Omental fat pad (tissue), 4 donors: ENCODE measurements around the gene ANKHD1. TPM values are rescaled to one million over a fixed set of nuclear protein-coding genes. Genes with fewer than 3 reads are reported as not detected.
"Not testable (repeated sequence)": the region's sequence is repeated elsewhere in the genome, so short reads cannot be mapped to it uniquely, and the experiment has no call there.

Source experiments
- ATAC-seq: fragments of 150-250 bp; one replicate; pipeline ENCODE4 v1.9.1; 2016; ENCODE audit warnings: mild to moderate bottlenecking, moderate library complexity; ENCODE audit not compliant: low FRiP score
- DNase-seq: peaks from one replicate; pipeline ENCODE4 v3.0.0-alpha.2; 2019; ENCODE audit warnings: low spot score
- total RNA-seq, 4 donors: library from RNA; depleted of rRNA; stranded (reverse); fragments of >200 nt; gene quantifications; one replicate each; pipeline ENCODE4 v1.1.0, GENCODE V29; 2016
- TF ChIP-seq, protein P1 (sequence below), 3 donors: fragments of 450-650 bp; IDR thresholded peaks; one replicate each; pipeline ENCODE4 v1.5.1; 2016 to 2017; ENCODE audit warnings: antibody characterized with exemption in 3 of 3, mild to moderate bottlenecking in 3 of 3, moderate library complexity in 2 of 3

ANKHD1 gene
- total RNA-seq, 4 donors from 2014 or later: 80.0 to 149 (median 103) TPM

DNA sequence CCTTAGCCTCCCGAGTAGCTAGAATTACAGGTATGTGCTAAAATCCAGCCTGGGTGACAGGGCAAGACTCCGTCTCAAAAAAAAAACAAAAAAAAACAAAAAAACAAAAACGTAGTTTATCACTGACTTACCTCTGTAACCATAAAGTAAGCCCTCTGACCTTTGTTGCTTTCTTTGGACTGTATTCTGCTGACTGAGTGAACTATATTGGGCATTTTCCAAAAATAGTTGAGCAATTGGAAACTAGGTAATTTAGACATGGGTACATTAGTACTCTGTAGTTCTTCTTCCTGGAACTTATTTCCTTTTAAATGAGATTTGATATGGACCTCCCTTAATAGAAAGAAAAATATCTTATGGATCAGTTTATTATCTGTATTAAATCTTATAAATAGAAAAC is 66.6 kb downstream of the ANKHD1 start:
- DNase-seq (no peak), ATAC-seq (peak; percentile 83)
- TF ChIP-seq, protein P1, sequence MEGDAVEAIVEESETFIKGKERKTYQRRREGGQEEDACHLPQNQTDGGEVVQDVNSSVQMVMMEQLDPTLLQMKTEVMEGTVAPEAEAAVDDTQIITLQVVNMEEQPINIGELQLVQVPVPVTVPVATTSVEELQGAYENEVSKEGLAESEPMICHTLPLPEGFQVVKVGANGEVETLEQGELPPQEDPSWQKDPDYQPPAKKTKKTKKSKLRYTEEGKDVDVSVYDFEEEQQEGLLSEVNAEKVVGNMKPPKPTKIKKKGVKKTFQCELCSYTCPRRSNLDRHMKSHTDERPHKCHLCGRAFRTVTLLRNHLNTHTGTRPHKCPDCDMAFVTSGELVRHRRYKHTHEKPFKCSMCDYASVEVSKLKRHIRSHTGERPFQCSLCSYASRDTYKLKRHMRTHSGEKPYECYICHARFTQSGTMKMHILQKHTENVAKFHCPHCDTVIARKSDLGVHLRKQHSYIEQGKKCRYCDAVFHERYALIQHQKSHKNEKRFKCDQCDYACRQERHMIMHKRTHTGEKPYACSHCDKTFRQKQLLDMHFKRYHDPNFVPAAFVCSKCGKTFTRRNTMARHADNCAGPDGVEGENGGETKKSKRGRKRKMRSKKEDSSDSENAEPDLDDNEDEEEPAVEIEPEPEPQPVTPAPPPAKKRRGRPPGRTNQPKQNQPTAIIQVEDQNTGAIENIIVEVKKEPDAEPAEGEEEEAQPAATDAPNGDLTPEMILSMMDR (IDR thresholded peaks at IDR 0.05): no peak

DNA sequence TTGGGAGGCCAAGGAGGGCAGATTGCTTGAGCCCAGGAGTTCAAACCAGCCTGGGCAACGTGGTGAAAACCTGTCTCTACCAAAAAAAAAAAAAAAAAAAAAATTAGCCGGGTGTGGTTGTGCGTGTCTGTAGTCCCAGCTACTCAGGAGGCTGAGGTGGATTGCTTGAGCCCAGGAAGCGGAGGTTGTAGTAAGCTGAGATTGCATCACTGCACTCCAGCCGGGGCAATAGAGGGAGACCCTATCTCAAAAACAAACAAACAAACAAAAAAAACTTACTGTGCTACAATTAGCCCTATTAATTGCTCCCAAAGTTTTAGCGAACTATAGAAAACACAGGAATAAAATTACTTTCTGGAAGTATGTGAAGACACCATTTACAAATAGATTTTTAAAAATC is 67.6 kb downstream of the ANKHD1 start:
- DNase-seq (no peak), ATAC-seq (no peak)
- TF ChIP-seq, protein P1 (IDR thresholded peaks at IDR 0.05): no peak

DNA sequence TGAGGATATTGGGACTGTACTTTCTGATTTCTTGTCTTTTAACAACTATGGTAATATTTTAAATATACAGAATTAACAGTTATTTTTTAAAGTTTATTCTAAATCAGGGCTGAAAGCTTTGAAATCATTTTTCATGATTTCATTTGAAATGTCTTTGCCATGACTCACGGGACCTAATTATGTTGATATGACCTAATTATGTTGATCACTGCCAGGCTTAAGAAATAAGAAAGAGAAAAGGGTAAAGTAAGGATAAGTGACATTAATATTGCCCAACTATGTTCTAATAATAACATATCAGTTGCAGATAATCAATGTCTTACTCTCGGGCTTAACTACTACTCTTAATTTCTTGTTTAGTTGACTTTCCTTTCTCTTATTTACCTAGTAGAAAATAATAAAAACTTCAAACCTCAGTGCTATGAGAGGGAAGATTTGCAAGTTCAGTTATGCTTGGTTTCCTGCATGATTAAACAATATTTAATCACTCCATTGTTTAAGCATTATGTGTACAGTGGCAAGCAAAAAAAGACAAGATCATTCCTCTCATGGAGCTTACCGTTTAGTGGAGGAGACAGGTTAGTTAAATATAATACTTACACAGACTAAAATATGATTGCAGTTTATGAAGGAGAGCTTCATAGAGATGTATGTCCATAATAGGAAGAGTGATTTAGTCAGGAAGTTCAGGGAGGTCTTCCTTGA is 78.8 kb downstream of the ANKHD1 start:
- ATAC-seq (no peak), DNase-seq (no peak)
- TF ChIP-seq, protein P1 (IDR thresholded peaks at IDR 0.05): no peak

DNA sequence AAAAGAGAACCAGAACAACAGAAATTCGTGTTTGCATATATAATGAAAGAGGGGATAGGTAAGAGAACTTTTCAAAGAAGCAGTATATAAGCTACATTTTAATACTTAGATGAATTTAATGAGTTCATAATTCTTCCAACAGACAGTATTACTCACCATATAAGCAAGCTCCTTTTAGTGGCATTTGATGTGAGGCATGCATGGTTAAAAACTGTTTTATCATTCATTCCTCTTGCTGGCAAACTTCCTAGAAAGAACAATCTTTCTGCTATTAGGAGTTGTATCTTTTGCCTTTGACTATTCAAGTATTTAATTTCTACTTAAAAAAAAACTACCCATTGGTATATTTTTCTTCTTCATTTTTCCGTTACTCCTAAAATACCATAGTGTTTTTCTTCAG is 80.1 kb downstream of the ANKHD1 start:
- ATAC-seq (no peak), DNase-seq (no peak)
- TF ChIP-seq, protein P1 (IDR thresholded peaks at IDR 0.05): no peak

GRCh38 chr5:140483055-140483454 is 81.4 kb downstream of the ANKHD1 start:
- no peak for DNase-seq
- TF ChIP-seq, protein P1 (IDR thresholded peaks at IDR 0.05): no peak
- no peak for ATAC-seq

DNA sequence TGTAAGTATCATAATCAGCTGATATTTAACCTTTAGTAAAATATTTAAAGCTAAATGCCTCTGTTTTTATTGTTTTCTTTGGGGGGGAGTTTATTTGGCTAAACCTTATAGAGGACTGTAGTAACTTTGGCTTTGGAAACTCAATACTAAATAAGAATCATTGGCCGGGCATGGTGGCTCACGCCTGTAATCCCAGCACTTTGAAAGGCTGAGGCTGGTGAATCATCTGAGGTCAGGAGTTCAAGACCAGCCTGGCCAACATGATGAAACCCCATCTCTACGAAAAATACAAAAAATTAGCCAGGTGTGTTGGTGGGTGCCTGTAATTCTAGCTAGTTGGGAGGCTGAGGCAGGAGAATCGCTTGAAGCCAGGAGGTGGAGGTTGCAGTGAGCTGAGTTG is 86.5 kb downstream of the ANKHD1 start:
- DNase-seq, ATAC-seq: not testable (repeated sequence)

DNA sequence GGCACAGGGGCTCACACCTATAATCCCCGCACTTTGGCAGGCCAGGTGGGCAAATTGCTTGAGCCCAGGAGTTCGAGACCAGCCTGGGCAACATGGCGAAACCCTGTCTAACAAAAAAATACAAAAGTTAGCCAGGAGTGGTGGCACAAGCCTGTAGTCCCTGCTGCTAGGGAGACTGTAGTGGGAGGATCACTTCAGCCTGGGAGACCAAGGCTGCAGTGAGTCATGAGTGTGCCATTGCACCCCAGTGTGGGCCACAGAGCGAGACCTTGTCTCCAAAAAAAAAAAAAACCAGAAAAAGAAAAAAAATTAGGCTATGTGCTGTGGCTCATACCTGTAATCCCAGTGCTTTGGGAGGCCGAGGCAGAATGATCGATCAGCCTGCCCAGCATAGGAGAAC is 87.3 kb downstream of the ANKHD1 start:
- DNase-seq: no peak
- no peak for ATAC-seq
- TF ChIP-seq, protein P1 (IDR thresholded peaks at IDR 0.05): no peak
